ENCODE results near the gene VSIG4.

GRCh38 chrX:66030505-66031317 lies 9.2 kb downstream of the VSIG4 start:
- TF ChIP-seq JUND (IDR thresholded peaks at IDR 0.05) (no peak), YY1 (IDR thresholded peaks at IDR 0.05; ENCODE audit: low read depth) (no peak)
- TF ChIP-seq, protein P1, sequence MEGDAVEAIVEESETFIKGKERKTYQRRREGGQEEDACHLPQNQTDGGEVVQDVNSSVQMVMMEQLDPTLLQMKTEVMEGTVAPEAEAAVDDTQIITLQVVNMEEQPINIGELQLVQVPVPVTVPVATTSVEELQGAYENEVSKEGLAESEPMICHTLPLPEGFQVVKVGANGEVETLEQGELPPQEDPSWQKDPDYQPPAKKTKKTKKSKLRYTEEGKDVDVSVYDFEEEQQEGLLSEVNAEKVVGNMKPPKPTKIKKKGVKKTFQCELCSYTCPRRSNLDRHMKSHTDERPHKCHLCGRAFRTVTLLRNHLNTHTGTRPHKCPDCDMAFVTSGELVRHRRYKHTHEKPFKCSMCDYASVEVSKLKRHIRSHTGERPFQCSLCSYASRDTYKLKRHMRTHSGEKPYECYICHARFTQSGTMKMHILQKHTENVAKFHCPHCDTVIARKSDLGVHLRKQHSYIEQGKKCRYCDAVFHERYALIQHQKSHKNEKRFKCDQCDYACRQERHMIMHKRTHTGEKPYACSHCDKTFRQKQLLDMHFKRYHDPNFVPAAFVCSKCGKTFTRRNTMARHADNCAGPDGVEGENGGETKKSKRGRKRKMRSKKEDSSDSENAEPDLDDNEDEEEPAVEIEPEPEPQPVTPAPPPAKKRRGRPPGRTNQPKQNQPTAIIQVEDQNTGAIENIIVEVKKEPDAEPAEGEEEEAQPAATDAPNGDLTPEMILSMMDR (IDR thresholded peaks at IDR 0.05): peak; percentile 64

All from SK-N-SH (cell line).